Spleen (tissue), 3 donors: ENCODE measurements around the gene BPHL.

Experiments
- POLR2A ChIP-seq, 3 donors: fragments of 450-650 bp; IDR thresholded peaks; one replicate each; pipeline ENCODE4 v1.5.1; 2017; ENCODE audit warnings: antibody characterized with exemption in 3 of 3, mild to moderate bottlenecking in 1 of 3
- POLR2AphosphoS5 ChIP-seq, 3 donors: sonication (generic); formaldehyde crosslinking; IDR thresholded peaks; one replicate each; pipeline ENCODE4 v1.5.1; 2017; ENCODE audit warnings: antibody characterized with exemption in 3 of 3

GRCh38 chr6:3072798-3073197, 45.7 kb upstream of the BPHL start:
- TF ChIP-seq POLR2AphosphoS5 (IDR thresholded peaks at IDR 0.05) (no peak), POLR2A (IDR thresholded peaks at IDR 0.05) (no peak)
